ENCODE measurements around the gene GZMM.

GRCh38 chr19:497869-498510, 45.9 kb upstream of the GZMM start:
- TF ChIP-seq, protein P1, sequence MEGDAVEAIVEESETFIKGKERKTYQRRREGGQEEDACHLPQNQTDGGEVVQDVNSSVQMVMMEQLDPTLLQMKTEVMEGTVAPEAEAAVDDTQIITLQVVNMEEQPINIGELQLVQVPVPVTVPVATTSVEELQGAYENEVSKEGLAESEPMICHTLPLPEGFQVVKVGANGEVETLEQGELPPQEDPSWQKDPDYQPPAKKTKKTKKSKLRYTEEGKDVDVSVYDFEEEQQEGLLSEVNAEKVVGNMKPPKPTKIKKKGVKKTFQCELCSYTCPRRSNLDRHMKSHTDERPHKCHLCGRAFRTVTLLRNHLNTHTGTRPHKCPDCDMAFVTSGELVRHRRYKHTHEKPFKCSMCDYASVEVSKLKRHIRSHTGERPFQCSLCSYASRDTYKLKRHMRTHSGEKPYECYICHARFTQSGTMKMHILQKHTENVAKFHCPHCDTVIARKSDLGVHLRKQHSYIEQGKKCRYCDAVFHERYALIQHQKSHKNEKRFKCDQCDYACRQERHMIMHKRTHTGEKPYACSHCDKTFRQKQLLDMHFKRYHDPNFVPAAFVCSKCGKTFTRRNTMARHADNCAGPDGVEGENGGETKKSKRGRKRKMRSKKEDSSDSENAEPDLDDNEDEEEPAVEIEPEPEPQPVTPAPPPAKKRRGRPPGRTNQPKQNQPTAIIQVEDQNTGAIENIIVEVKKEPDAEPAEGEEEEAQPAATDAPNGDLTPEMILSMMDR (IDR thresholded peaks at IDR 0.05 in 8 of 11, conservative IDR thresholded peaks at IDR 0.05 in 3 of 11) = no peak
- TF ChIP-seq POLR2AphosphoS5 (IDR thresholded peaks at IDR 0.05) (no peak), POLR2A (IDR thresholded peaks at IDR 0.05) (no peak)

Measured in spleen (tissue), 7 donors.